PC-3 (cell line): Measurements from ENCODE around the gene CRLF2.

Source experiments
- CTCF ChIP-seq: fragments of 300-600 bp; sonication (generic); conservative IDR thresholded peaks from 2 replicates; pipeline ENCODE4 v1.5.1; 2017; ENCODE audit warnings: antibody characterized with exemption, low read depth, mild to moderate bottlenecking, low read length
- EZH2 ChIP-seq: fragments of 300-600 bp; sonication (generic); IDR thresholded peaks from one replicate; pipeline ENCODE4 v1.6.1; 2017; ENCODE audit warnings: antibody characterized with exemption, mild to moderate bottlenecking, low read length; ENCODE audit not compliant: unreplicated experiment

- no peak for TF ChIP-seq CTCF
- no peak for TF ChIP-seq EZH2
Measured at GRCh38 chrX:1231850-1232465, 19.5 kb upstream of the CRLF2 start.
